ENCODE results near the gene LRRC58.
"Not testable (repeated sequence)": the region's sequence is repeated elsewhere in the genome, so short reads cannot be mapped to it uniquely, and the experiment has no call there.

The LRRC58 gene

GRCh38 chr3:120339362-120339761, 9.8 kb downstream of the LRRC58 start:
- DNase-seq (ENCODE audit: low spot score): no peak

GRCh38 chr3:120338517-120338916, 10.6 kb downstream of the LRRC58 start:
- no peak for DNase-seq (ENCODE audit: low spot score)

GRCh38 chr3:120332646-120333045, 16.5 kb downstream of the LRRC58 start:
- no peak for DNase-seq (ENCODE audit: low spot score)

GRCh38 chr3:120331076-120331475, 18.1 kb downstream of the LRRC58 start:
- DNase-seq (ENCODE audit: low spot score): no peak

GRCh38 chr3:120326784-120327183, 22.4 kb downstream of the LRRC58 start:
- DNase-seq (ENCODE audit: low spot score): no peak

GRCh38 chr3:120324190-120324589, 25.0 kb downstream of the LRRC58 start:
- no peak for DNase-seq (ENCODE audit: low spot score)

GRCh38 chr3:120323761-120324160, 25.4 kb downstream of the LRRC58 start:
- not testable (repeated sequence) for DNase-seq (ENCODE audit: low spot score)

- no peak for DNase-seq (ENCODE audit: low spot score)
These were observed 37.0 kb downstream of the LRRC58 start for GRCh38 chr3:120311863-120312794.

GRCh38 chr3:120306519-120307455, 42.4 kb downstream of the LRRC58 start:
- DNase-seq (ENCODE audit: low spot score): no peak

- DNase-seq (ENCODE audit: low spot score): no peak
These were observed 44.5 kb downstream of the LRRC58 start for GRCh38 chr3:120304616-120305015.

GRCh38 chr3:120302361-120302760, 46.8 kb downstream of the LRRC58 start:
- DNase-seq (ENCODE audit: low spot score): no peak

- no peak for DNase-seq (ENCODE audit: low spot score)
These were observed 48.2 kb downstream of the LRRC58 start for GRCh38 chr3:120300971-120301370.

- DNase-seq (ENCODE audit: low spot score): no peak
These were observed 49.8 kb downstream of the LRRC58 start for GRCh38 chr3:120299403-120299802.

- no peak for DNase-seq (ENCODE audit: low spot score)
These were observed 50.2 kb downstream of the LRRC58 start for GRCh38 chr3:120298996-120299395.

- not testable (repeated sequence) for DNase-seq (ENCODE audit: low spot score)
These were observed 57.6 kb downstream of the LRRC58 start for GRCh38 chr3:120291552-120291951.

GRCh38 chr3:120289636-120290035, 59.5 kb downstream of the LRRC58 start:
- no peak for DNase-seq (ENCODE audit: low spot score)

GRCh38 chr3:120286465-120286864, 62.7 kb downstream of the LRRC58 start:
- no peak for DNase-seq (ENCODE audit: low spot score)

GRCh38 chr3:120285508-120285841, 63.7 kb downstream of the LRRC58 start:
- no peak for DNase-seq (ENCODE audit: low spot score)

GRCh38 chr3:120284747-120285507, 64.2 kb downstream of the LRRC58 start, which contains the start of gene GPR156:
TSS of gene GPR156 (minus strand) at chr3:120285222. CDS start at chr3:120244098, 41,124 bp downstream.
- DNase-seq (ENCODE audit: low spot score): peak; percentile 85

GRCh38 chr3:120281261-120281660, 67.9 kb downstream of the LRRC58 start:
- DNase-seq (ENCODE audit: low spot score): no peak

GRCh38 chr3:120280566-120280965, 68.6 kb downstream of the LRRC58 start:
- no peak for DNase-seq (ENCODE audit: low spot score)

GRCh38 chr3:120280026-120280425, 69.1 kb downstream of the LRRC58 start:
- DNase-seq (ENCODE audit: low spot score): no peak
